Stomach (tissue), 9 donors: Measurements from ENCODE around the gene SRSF1. TPM values are rescaled to one million over a fixed set of nuclear protein-coding genes. Genes with fewer than 3 reads are reported as not detected.

Experiments used
- DNase-seq, 2 donors: peaks; one replicate each; pipeline versions ENCODE4 v3.0.0 to v3.0.0-alpha.2; 2013 to 2019
- H3K27ac ChIP-seq, 5 donors: fragments of 200-600 bp in 4 of 5; sonication (generic) in 4 of 5; one replicate each; pipeline ENCODE4 v1.5.1; 2013 to 2019; ENCODE audit warnings: mild to moderate bottlenecking in 1 of 5, moderate library complexity in 1 of 5
- H3K27me3 ChIP-seq, 3 donors: fragments of 200-600 bp; sonication (generic); one replicate each; pipeline ENCODE4 v1.5.1; 2017 to 2019; ENCODE audit warnings: mixed run types in 1 of 3
- H3K36me3 ChIP-seq, 4 donors: fragments of 200-600 bp; sonication (generic); 1 replicate in 3 of 4; 2 replicates in 1 of 4; pipeline ENCODE4 v1.5.1; 2016 to 2019
- H3K4me1 ChIP-seq, 4 donors: fragments of 200-600 bp; sonication (generic); one replicate each; pipeline ENCODE4 v1.5.1; 2016 to 2019
- H3K4me3 ChIP-seq, 4 donors: fragments of 200-600 bp; sonication (generic) in 3 of 4; one replicate each; pipeline ENCODE4 v1.5.1; 2016 to 2019; ENCODE audit warnings: mild to moderate bottlenecking in 1 of 4
- H3K9me3 ChIP-seq, 4 donors: fragments of 200-600 bp; sonication (generic); one replicate each; pipeline ENCODE4 v1.5.1; 2016 to 2019
- CTCF ChIP-seq, 7 experiments: fragments of 450-650 bp in 4 of 7; fragments of 200-600 bp in 3 of 7; sonication (generic) in 3 of 7; IDR thresholded peaks; one replicate each; pipeline ENCODE4 v1.5.1; 2016 to 2019; ENCODE audit warnings: antibody characterized with exemption in 7 of 7, control low read depth in 2 of 7, mild to moderate bottlenecking in 1 of 7
- EP300 ChIP-seq: sonication (generic); formaldehyde crosslinking; IDR thresholded peaks from one replicate; pipeline ENCODE4 v1.6.1; 2017; ENCODE audit warnings: antibody characterized with exemption
- POLR2A ChIP-seq, 4 donors: fragments of 450-650 bp; IDR thresholded peaks; one replicate each; pipeline ENCODE4 v1.6.1; 2016; ENCODE audit warnings: antibody characterized with exemption in 4 of 4, control low read depth in 2 of 4, mild to moderate bottlenecking in 1 of 4, moderate library complexity in 1 of 4
- POLR2AphosphoS5 ChIP-seq, 3 donors: sonication (generic); formaldehyde crosslinking; IDR thresholded peaks; one replicate each; pipeline ENCODE4 v1.6.1; 2016; ENCODE audit warnings: antibody characterized with exemption in 3 of 3
- WGBS, 5 donors: extraction: QIAGEN DNeasy Blood & Tissue Kit in 3 of 5; methylation state at CpG; one replicate each; pipeline versions ENCODE4 v1.1.5 to v1.1.7; 2013 to 2018; 5-methylcytosine and 5-hydroxymethylcytosine counted together
- intact Hi-C: fragments of 100-400 bp; cut with DNase I; formaldehyde crosslinking; loops from one replicate; pipeline ENCODE4 v1.15.1; 2023; ENCODE audit warnings: low total_unique reads
- polyA plus RNA-seq, 3 donors: library from polyadenylated mRNA; stranded (reverse); fragments of 200-250 nt; gene quantifications; one replicate each; pipeline ENCODE4 v1.2.3, GENCODE V29; 2013
- total RNA-seq, 5 donors: library from RNA; depleted of rRNA; stranded (reverse); fragments of >200 nt; gene quantifications; one replicate each; pipeline versions ENCODE4 v1.1.0 to v1.2.3, GENCODE V29; 2014 to 2016
- donor health status: healthy with polysubstance abuse.
- donor health status: Bipolar disorder and iron deficiency.
- donor health status: healthy.

The SRSF1 gene
- total and polyA plus RNA-seq, 8 donors = 81.7 to 351 (median 171) TPM

- no peak overlapping the region for H3K4me3 ChIP-seq
- TF ChIP-seq CTCF (IDR thresholded peaks at IDR 0.05) = no peak
- no peak for TF ChIP-seq POLR2AphosphoS5 (IDR thresholded peaks at IDR 0.05)
- TF ChIP-seq POLR2A (IDR thresholded peaks at IDR 0.05) = no peak
- TF ChIP-seq EP300 = no peak
Observed at GRCh38 chr17:58019039-58019438, 12.0 kb upstream of the SRSF1 start.

GRCh38 chr17:58010067-58010799 is 3.2 kb upstream of the SRSF1 start:
- Histone ChIP-seq H3K27ac (no peak overlapping the region), H3K36me3 (peaks cover 5 to 8% (median 6%) of the 10 kb centered on the region in 4 donors), H3K27me3 (no peaks in the 10 kb centered on the region), H3K4me1 (peaks cover 12 to 18% (median 17%) of the 10 kb centered on the region in 4 donors), H3K9me3 (no peaks in the 10 kb centered on the region), H3K4me3 (no peak overlapping the region)
- intact Hi-C loops = loop anchor here (10.0 kb wide), 1 partner anchor 105 kb away; no protein-coding TSS in a partner anchor
- TF ChIP-seq CTCF (IDR thresholded peaks at IDR 0.05) (no peak), POLR2AphosphoS5 (IDR thresholded peaks at IDR 0.05) (no peak)
- no peak for DNase-seq
- WGBS, 5 donors = 96 to 98% (median 97%) methylated on average over 10 of the region's 10 CpGs

More at GRCh38 chr17:58019039-58019438, 12.0 kb upstream of the SRSF1 start:
- Histone ChIP-seq H3K9me3 (no peaks in the 10 kb centered on the region), H3K36me3 (no peaks in the 10 kb centered on the region), H3K27ac (no peak overlapping the region), H3K4me1 (no peaks in the 10 kb centered on the region), H3K27me3 (no peaks in the 10 kb centered on the region)
- WGBS, 5 donors = 62 to 77% (median 65%) methylated on average over 3 of the region's 3 CpGs
- DNase-seq = no peak
- intact Hi-C loops = loop anchor here (10.0 kb wide), 1 partner anchor 96 kb away; no protein-coding TSS in a partner anchor

GRCh38 chr17:58007781-58008706 is 998 bp upstream of the SRSF1 start:
- intact Hi-C loops = no loop called here
- TF ChIP-seq CTCF (IDR thresholded peaks at IDR 0.05) (no peak), POLR2A (IDR thresholded peaks at IDR 0.05) (no peak)
- peaks cover 25 to 30% (median 28%) of the 10 kb centered on the region in 4 donors for H3K36me3 ChIP-seq
- peaks cover 34 to 40% (median 38%) of the 10 kb centered on the region in 4 donors for H3K4me1 ChIP-seq
- no peaks in the 10 kb centered on the region for H3K27me3 ChIP-seq
- H3K4me3 ChIP-seq = peak overlapping the region; percentile 81 to 95 (median 86)
- peak overlapping the region; percentile 97 to 100 (median 99) for H3K27ac ChIP-seq
- WGBS, 5 donors = 19 to 29% (median 20%) methylated on average over 43 to 47 of the region's 47 CpGs
- no peaks in the 10 kb centered on the region for H3K9me3 ChIP-seq
- no peak for DNase-seq

GRCh38 chr17:58006560-58006923 is 504 bp downstream of the SRSF1 start:
- peak; percentile 73 to 95 for DNase-seq
- peaks cover 35 to 54% (median 45%) of the 10 kb centered on the region in 4 donors for H3K4me1 ChIP-seq
- no peaks in the 10 kb centered on the region for H3K9me3 ChIP-seq
- 0 to 1% (median 0%) methylated on average over 17 to 20 of the region's 20 CpGs for WGBS, 5 donors
- peak overlapping the region; percentile 81 to 95 (median 86) for H3K4me3 ChIP-seq
- H3K36me3 ChIP-seq = peaks cover 30 to 42% (median 39%) of the 10 kb centered on the region in 4 donors
- H3K27me3 ChIP-seq = no peaks in the 10 kb centered on the region
- TF ChIP-seq EP300 (no peak), CTCF (IDR thresholded peaks at IDR 0.05) (no peak), POLR2A (IDR thresholded peaks at IDR 0.05) (no peak), POLR2AphosphoS5 (IDR thresholded peaks at IDR 0.05) (peak in 1 of 3 donors; percentile 5)
- H3K27ac ChIP-seq = peak overlapping the region; percentile 97 to 100 (median 99)
- intact Hi-C loops = no loop called here
